NCI-H1694 (cell line): Measurements from ENCODE around the gene TLCD4.
A peak's percentile ranks its signal among the peaks of the same experiment; 100 is the strongest.
"Not testable (repeated sequence)": the region's sequence is repeated elsewhere in the genome, so short reads cannot be mapped to it uniquely, and the experiment has no call there.

Source experiments
- DNase-seq: peaks from one replicate; lab custom pipeline; 2025; lab: John Stamatoyannopoulos, UW

Gene TLCD4, protein sequence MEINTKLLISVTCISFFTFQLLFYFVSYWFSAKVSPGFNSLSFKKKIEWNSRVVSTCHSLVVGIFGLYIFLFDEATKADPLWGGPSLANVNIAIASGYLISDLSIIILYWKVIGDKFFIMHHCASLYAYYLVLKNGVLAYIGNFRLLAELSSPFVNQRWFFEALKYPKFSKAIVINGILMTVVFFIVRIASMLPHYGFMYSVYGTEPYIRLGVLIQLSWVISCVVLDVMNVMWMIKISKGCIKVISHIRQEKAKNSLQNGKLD

GRCh38 chr1:95117207-95118066 lies at the start of gene TLCD4:
TSS of gene TLCD4 (plus strand) at chr1:95117355. CDS start at chr1:95143902, 26,547 bp downstream.
- DNase-seq: no peak

- DNase-seq: no peak
Observed at GRCh38 chr1:95067568-95067967, 49.6 kb upstream of the TLCD4 start.

- no peak for DNase-seq
Observed at GRCh38 chr1:95068956-95069709, 48.0 kb upstream of the TLCD4 start.

- DNase-seq: no peak
Observed at GRCh38 chr1:95069710-95070093, 47.5 kb upstream of the TLCD4 start.

DNA sequence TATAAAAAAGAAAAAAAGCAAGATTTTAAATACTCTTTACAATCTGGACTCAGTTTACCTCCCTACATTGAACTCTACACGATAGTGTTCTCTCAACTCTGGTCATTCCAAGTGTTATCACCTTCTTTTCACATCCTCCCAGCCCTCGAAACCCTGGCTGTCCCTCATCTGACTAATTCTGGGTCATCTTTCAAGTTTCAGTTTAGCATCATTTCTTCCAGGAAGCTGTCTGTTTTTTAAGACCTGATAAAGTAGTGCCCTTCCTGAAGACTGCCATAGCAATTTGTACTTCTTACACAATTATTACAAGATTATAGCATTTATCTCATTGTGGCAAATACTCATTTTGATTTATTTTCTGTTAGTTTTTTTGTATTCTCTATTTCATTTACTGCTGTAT lies 45.6 kb upstream of the TLCD4 start:
- no peak for DNase-seq

DNA sequence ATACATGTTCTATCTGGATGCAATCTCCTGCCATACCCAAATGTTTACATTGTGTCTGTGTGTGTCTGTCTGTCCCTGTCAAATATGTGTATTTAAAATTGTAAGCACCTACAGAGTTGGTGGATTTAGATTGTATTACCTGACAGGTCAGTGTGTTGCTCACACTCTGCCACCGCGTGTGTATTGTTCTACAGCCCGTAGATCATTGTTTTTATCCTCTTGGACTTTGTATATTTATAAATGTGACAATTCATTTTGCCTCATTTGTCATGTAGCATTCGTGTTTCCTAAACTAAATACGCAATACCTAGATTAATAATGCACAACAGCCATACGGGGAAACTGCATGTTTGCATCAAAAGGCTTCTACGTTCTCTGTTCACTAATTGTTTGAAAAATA lies 45.0 kb upstream of the TLCD4 start:
- no peak for DNase-seq

GRCh38 chr1:95072532-95073419 lies 44.4 kb upstream of the TLCD4 start, which contains the start of gene ALG14:
TSS of gene ALG14 (minus strand) at chr1:95072951. CDS start at chr1:95072898, 53 bp downstream.
- peak; percentile 94 for DNase-seq

- no peak for DNase-seq
Observed at GRCh38 chr1:95073446-95073845, 43.7 kb upstream of the TLCD4 start.

- no peak for DNase-seq
Observed at GRCh38 chr1:95076034-95076433, 41.1 kb upstream of the TLCD4 start.

GRCh38 chr1:95080446-95080845 lies 36.7 kb upstream of the TLCD4 start:
- no peak for DNase-seq

DNA sequence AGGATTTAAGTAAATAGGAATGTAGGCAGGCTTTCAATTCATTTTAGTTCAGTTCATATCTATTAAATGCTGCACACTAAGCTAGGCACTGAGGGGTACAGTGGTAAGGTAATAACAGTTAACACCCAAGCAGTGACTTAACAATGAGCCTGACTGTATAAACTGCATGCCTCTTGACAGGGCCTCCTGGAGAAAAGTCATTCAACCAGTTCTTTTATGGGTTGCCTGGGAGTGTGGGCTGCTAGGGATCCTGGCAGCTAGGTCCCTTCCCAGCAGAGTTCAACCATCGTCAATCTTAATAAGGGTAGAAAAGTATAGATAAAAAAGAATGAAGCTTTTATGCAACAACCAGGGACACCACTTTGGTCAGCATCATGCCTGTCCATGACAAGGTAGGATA lies 36.3 kb upstream of the TLCD4 start:
- DNase-seq: no peak

DNA sequence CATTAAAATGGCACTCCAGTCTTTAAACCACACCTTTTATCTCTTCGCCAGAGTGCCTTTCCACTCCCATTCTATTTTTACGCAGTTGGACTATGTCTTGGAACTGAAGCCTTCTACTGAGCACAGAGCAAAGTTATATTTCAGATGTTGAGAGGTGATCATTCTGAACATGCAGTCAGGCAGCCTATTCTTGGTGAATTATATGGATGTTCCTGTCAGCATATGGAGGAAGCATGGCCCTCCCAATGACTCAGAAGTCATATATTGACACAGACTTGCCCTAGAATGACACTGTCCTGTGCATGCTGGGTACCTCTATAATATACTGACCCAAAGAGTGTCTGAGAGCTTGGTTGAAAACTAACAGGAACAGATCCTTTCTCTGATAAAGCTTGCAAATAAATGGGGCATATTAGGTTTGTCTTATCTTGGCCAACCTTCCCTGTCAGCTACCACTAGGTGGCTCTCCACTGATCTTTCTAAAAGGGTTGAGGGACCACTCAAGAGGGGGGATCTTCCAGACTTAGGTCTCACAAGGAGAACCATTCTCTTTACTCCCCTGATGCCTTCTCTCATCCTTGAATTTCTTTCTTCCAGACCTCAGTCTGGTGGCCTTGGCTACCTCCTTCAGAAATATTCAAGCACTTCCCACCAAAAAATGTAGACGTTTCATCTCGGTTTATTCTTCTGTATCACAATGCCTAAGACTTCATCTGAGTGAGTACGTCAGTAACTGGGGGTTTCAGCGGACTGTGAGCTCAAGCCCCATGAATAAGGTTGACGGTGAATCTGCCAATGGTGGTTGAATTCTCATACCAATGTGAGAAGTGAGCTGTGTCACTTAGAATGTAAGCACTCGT lies 32.6 kb upstream of the TLCD4 start:
- DNase-seq: peak; percentile 51

- no peak for DNase-seq
Observed at GRCh38 chr1:95085376-95085775, 31.8 kb upstream of the TLCD4 start.

- DNase-seq: no peak
Observed at GRCh38 chr1:95086949-95087533, 30.1 kb upstream of the TLCD4 start.

DNA sequence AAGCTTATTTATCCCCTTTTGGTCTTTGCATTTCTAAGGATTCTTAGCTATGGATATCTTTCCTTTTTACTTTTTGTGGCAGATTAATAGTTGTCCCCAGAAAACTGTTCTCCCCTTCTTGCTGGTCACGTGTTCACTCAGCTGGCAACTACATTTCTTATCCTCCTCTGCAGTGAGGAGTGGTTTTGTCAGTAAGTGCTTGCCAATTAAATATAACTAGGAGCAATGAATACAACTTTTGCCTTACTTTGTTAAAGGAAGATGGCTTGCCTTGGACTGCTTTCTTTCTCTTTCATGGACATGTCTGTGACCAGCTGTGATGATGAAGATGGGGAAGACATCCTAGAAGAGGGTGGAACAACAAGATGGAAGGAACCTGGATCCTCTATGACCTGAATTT lies 28.9 kb upstream of the TLCD4 start:
- DNase-seq: no peak

DNA sequence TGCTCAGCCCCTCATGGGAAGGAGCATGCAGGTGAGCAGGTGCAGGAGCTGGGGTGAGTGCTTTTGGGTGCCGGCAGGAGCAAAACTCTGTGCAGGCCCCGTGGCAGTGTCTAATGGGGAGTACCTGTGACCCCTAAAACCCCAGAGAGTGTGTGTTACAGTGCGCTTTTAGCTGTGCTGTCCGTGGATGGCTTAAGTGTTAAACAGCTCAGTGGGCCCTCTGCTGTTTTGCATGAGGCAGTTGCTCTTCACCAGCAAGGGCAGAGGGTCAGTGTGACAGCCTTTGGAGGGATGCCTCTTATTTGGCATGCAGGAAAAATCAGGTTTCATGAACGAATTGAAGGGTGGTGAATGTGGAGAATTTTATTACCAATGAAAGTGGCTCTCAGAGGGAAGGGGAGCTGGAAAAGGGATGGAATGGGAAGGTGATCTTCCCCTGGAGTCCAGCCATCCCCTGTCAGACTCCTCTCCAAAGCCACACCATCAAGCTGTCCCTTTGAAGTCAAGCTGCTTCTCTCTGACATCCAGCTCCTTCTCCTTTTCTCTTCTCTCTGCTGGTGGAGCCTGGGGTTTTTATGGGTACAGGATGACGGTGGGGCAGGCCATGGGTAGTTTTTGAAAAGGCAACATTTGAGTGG lies 27.4 kb upstream of the TLCD4 start:
- DNase-seq: no peak

- not testable (repeated sequence) for DNase-seq
Observed at GRCh38 chr1:95091290-95091689, 25.9 kb upstream of the TLCD4 start.

GRCh38 chr1:95092891-95093290 lies 24.3 kb upstream of the TLCD4 start:
- DNase-seq: not testable (repeated sequence)

DNA sequence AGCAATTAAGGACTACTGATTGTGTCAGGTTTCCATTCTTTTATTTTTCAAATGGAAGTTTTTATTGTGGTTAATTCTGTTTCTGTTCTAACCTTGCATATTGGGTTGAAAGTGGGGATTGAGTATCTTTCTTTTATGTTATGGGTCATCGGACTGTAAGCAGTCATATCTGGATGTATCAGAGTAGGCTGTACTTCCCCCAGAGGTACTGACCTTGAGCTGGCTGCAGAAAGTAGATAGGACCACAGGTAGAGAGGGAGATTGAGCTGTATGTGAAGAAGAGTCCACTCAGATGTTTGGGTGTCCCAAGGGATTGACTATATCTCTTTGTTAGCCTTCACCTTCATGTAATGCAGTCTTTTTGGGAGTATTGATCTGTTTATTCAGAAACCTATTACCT lies 23.9 kb upstream of the TLCD4 start:
- DNase-seq: no peak

DNA sequence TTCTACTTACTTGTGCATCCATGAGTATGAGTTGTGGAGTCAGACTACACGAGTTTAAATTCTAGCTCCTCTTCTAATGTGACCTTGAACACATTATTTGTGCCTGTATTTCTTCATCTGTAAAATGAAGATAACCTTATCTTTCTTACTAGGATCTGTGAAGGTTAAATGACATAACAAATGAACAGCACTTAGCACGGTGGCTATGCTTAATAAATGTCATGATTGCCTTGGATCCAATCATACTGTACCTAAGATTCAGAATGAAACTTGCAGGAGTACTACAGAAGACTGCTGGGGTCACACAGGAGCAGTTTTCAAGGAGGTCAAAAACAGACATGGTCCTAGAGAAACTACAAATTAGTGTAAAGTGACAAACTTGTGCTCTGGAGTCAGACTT lies 22.2 kb upstream of the TLCD4 start:
- DNase-seq: no peak
